ENCODE data around the gene RIPK1.
A peak's percentile ranks its signal among the peaks of the same experiment; 100 is the strongest.
"Not testable (repeated sequence)": the region's sequence is repeated elsewhere in the genome, so short reads cannot be mapped to it uniquely, and the experiment has no call there.

The RIPK1 gene

GRCh38 chr6:3068329-3069214, at the start of gene RIPK1:
Gene RIPK1 (plus strand): TSS chr6:3068494. CDS start chr6:3076824, 8,330 bp downstream.
- DNase-seq, result peak; percentile 81 to 83

- no peak for DNase-seq
Measured at GRCh38 chr6:3019065-3019464, 49.2 kb upstream of the RIPK1 start.

- no peak for DNase-seq
Measured at GRCh38 chr6:3019749-3020320, 48.5 kb upstream of the RIPK1 start.

- DNase-seq, result not testable (repeated sequence)
Measured at GRCh38 chr6:3020976-3021598, 47.2 kb upstream of the RIPK1 start.

- DNase-seq, result peak; percentile 16 to 46
Measured at GRCh38 chr6:3022765-3023662, 45.3 kb upstream of the RIPK1 start.

- peak; percentile 87 to 97 for DNase-seq
Measured at GRCh38 chr6:3023663-3024483, 44.4 kb upstream of the RIPK1 start.

- peak in 1 of 2 donors; percentile 20 for DNase-seq
Measured at GRCh38 chr6:3026791-3027626, 41.3 kb upstream of the RIPK1 start.

- not testable (repeated sequence) for DNase-seq
Measured at GRCh38 chr6:3028156-3028555, 40.1 kb upstream of the RIPK1 start.

- DNase-seq, result no peak
Measured at GRCh38 chr6:3031857-3032640, 36.2 kb upstream of the RIPK1 start.

GRCh38 chr6:3032986-3033385, 35.3 kb upstream of the RIPK1 start:
- DNase-seq, result no peak

- no peak for DNase-seq
Measured at GRCh38 chr6:3033652-3034051, 34.6 kb upstream of the RIPK1 start.

GRCh38 chr6:3035397-3035796, 32.9 kb upstream of the RIPK1 start:
- DNase-seq, result no peak

GRCh38 chr6:3036861-3037637, 31.2 kb upstream of the RIPK1 start:
- no peak for DNase-seq

- DNase-seq, result peak in 1 of 2 donors; percentile 64
Measured at GRCh38 chr6:3037638-3038365, 30.5 kb upstream of the RIPK1 start.

- no peak for DNase-seq
Measured at GRCh38 chr6:3039384-3039783, 28.9 kb upstream of the RIPK1 start.

- no peak for DNase-seq
Measured at GRCh38 chr6:3041147-3041546, 27.1 kb upstream of the RIPK1 start.

GRCh38 chr6:3041606-3042005, 26.7 kb upstream of the RIPK1 start:
- no peak for DNase-seq

GRCh38 chr6:3045369-3045768, 22.9 kb upstream of the RIPK1 start:
- no peak for DNase-seq

GRCh38 chr6:3045777-3046176, 22.5 kb upstream of the RIPK1 start:
- DNase-seq, result no peak

Data from bone marrow (tissue), 2 donors.